PFSK-1 (cell line): ENCODE results near the gene KIAA0408.

Experiments used
- FOXP2 ChIP-seq: optimal IDR thresholded peaks from 2 replicates; pipeline ENCODE3; 2011; ENCODE audit warnings: borderline replicate concordance, control low read depth, inconsistent platforms; ENCODE audit not compliant: insufficient read depth; ENCODE audit errors: extremely low read length, extremely low read depth
- POLR2AphosphoS5 ChIP-seq: IDR thresholded peaks from 2 replicates; pipeline ENCODE4 v1.6.1; 2012; ENCODE audit warnings: low read depth, mild to moderate bottlenecking, control low read depth, low read length, moderate library complexity
- REST ChIP-seq, 2 experiments: IDR thresholded peaks; 2 replicates each; pipeline versions ENCODE4 v1.6.1 to v1.8.0; 2011 to 2012; ENCODE audit warnings: low read depth in 2 of 2, low read length in 2 of 2, control low read depth in 1 of 2, inconsistent platforms in 1 of 2, mild to moderate bottlenecking in 1 of 2, moderate library complexity in 1 of 2; ENCODE audit not compliant: insufficient read depth in 1 of 2
- SIN3A ChIP-seq: IDR thresholded peaks from 2 replicates; pipeline ENCODE4 v1.6.1; 2012; ENCODE audit warnings: mild to moderate bottlenecking, low read length, moderate library complexity, borderline replicate concordance; ENCODE audit not compliant: insufficient read depth
- TAF1 ChIP-seq: IDR thresholded peaks from 2 replicates; pipeline ENCODE4 v1.6.1; 2012; ENCODE audit warnings: low read length, control low read depth, borderline replicate concordance; ENCODE audit not compliant: insufficient read depth

KIAA0408 gene

GRCh38 chr6:127453845-127454619, 5.2 kb downstream of the KIAA0408 start:
- TF ChIP-seq REST (IDR thresholded peaks at IDR 0.05; ENCODE audit: insufficient read depth in 1 of 2, low read depth in 2 of 2, low read length in 2 of 2), result no peak
- TF ChIP-seq SIN3A, result no peak
- TF ChIP-seq TAF1, result no peak
- TF ChIP-seq POLR2AphosphoS5, result no peak

DNA sequence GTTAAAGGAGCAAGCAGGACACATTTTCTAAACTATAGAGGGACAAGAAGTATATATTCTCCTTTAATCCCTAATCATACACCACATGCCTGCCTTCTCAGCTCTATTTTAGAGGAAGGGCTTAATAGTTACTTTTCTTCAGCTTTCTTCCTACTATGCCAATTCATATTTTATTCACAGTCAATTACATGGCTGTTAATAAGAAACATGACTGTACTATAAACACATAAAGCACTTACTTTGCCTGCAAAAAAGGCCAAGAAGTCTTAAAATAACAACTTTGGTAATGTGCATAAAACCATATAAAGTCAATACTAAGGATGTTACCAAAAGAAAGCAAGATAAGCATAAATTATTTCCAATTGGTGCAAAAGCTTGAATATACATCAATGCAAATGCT, 6.4 kb downstream of the KIAA0408 start:
- no peak for TF ChIP-seq TAF1
- no peak for TF ChIP-seq FOXP2
- no peak for TF ChIP-seq REST (IDR thresholded peaks at IDR 0.05; ENCODE audit: insufficient read depth in 1 of 2, low read depth in 2 of 2, low read length in 2 of 2)
- TF ChIP-seq SIN3A, result no peak
- no peak for TF ChIP-seq POLR2AphosphoS5

DNA sequence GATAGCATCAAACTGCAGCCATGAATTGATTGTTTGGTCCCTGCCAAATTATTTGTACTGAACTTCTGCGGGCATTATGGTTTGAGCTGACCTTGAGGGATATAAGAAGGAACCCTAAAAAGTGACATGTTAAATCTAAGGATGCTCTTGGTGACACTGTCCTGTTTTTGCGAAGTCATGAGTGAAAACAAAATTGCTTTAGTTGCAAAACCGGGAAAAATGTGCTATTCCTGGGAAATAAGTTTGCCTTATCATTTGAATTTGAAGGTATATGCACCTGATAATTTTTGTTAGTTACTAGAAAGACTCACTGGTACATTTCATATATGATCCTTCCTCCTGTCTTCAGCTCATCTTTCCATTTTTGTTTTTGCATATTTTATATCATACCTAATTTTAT, 7.8 kb downstream of the KIAA0408 start:
- TF ChIP-seq POLR2AphosphoS5 (no peak), TAF1 (no peak), SIN3A (no peak), REST (IDR thresholded peaks at IDR 0.05; ENCODE audit: insufficient read depth in 1 of 2, low read depth in 2 of 2, low read length in 2 of 2) (no peak)

DNA sequence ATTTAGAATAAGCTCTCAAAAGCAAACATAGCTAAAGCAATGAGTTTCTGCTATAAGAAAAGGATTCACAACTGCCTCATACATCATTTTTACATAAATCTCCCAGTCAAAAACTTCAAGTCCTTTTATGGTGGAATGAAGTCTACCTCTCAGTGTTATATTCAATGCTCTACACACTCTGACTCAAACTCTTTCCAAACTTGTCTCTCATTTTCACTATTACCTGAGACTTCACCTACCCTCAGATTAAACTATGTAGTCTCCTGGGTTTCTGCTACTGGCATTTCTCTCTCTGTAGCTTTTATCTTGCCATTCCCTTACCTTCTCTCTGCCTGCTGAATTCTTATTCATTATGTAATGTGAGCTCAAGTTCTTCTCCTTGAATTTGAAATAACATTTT, 11.4 kb downstream of the KIAA0408 start:
- TF ChIP-seq FOXP2 (no peak), TAF1 (no peak), POLR2AphosphoS5 (no peak), REST (IDR thresholded peaks at IDR 0.05; ENCODE audit: insufficient read depth in 1 of 2, low read depth in 2 of 2, low read length in 2 of 2) (no peak), SIN3A (no peak)

DNA sequence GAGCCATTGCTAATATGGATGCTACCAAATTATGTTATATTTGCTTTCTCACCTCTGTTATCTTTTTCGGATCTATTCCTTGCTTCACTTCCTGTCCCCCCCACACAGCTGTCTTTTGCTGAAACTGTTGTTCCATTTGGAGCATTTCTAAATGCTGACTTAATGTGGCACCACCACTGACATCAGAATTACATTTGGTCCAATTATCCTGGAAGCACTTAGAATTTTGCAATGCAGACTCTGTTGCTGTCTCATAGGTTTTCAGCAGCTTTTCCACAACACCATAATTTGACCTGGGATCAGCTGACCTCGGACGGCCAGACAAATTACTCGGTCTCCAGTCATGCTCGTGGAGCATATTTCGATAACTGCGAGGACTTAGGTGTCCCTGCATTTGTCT, 12.8 kb downstream of the KIAA0408 start:
- no peak for TF ChIP-seq POLR2AphosphoS5
- TF ChIP-seq REST (IDR thresholded peaks at IDR 0.05; ENCODE audit: insufficient read depth in 1 of 2, low read depth in 2 of 2, low read length in 2 of 2), result no peak
- TF ChIP-seq FOXP2, result no peak
- TF ChIP-seq TAF1, result no peak
- no peak for TF ChIP-seq SIN3A
